GM23338 (cell line): ENCODE data around the gene MAP3K8. TPM values are rescaled to one million over a fixed set of nuclear protein-coding genes. Genes with fewer than 3 reads are reported as not detected.

ENCODE experiments used
- ATAC-seq: fragments of 200-7000 bp; cut with Tn5 transposase; 3 replicates; pipeline ENCODE4 v1.9.1; 2020
- DNase-seq: peaks from one replicate; pipeline ENCODE4 v3.0.0-alpha.2; 2015; ENCODE audit warnings: low spot score
- H2AFZ ChIP-seq: fragments of 200-600 bp; sonication (generic); 2 replicates; pipeline ENCODE4 v1.8.0; 2016; ENCODE audit warnings: antibody characterized with exemption, mild to moderate bottlenecking, moderate library complexity
- H3F3A ChIP-seq: fragments of 200-600 bp; sonication (generic); replicated peaks from 2 replicates; pipeline ENCODE4 v1.8.0; 2017; ENCODE audit warnings: antibody characterized with exemption, mixed run types, low read depth
- H3K27ac ChIP-seq: fragments of 200-600 bp; sonication (generic); 2 replicates; pipeline ENCODE4 v1.6.1; 2016; ENCODE audit warnings: low read depth
- H3K27me3 ChIP-seq: fragments of 200-600 bp; sonication (generic); 2 replicates; pipeline ENCODE4 v1.8.0; 2016; ENCODE audit warnings: mild to moderate bottlenecking, mixed run types, moderate library complexity; ENCODE audit not compliant: insufficient read depth
- H3K36me3 ChIP-seq: fragments of 200-600 bp; sonication (generic); 2 replicates; pipeline ENCODE4 v1.8.0; 2016; ENCODE audit warnings: mild to moderate bottlenecking; ENCODE audit not compliant: insufficient read depth
- H3K4me1 ChIP-seq: fragments of 200-600 bp; sonication (generic); 2 replicates; pipeline ENCODE4 v1.8.0; 2016; ENCODE audit warnings: mild to moderate bottlenecking, moderate library complexity; ENCODE audit not compliant: insufficient read depth
- H3K4me2 ChIP-seq: fragments of 200-600 bp; sonication (generic); 2 replicates; pipeline ENCODE4 v1.7.1; 2017; ENCODE audit warnings: mixed run types
- H3K4me3 ChIP-seq: fragments of 200-600 bp; sonication (generic); 2 replicates; pipeline ENCODE4 v1.6.1; 2016; ENCODE audit warnings: mixed run types
- H3K79me2 ChIP-seq: fragments of 200-600 bp; sonication (generic); replicated peaks from 2 replicates; pipeline ENCODE4 v1.8.0; 2017; ENCODE audit warnings: mild to moderate bottlenecking; ENCODE audit not compliant: insufficient read depth
- H3K9me2 ChIP-seq: fragments of 200-600 bp; sonication (generic); 2 replicates; pipeline ENCODE4 v1.8.0; 2017; ENCODE audit not compliant: insufficient read depth
- H4K20me1 ChIP-seq: fragments of 200-600 bp; sonication (generic); replicated peaks from 2 replicates; pipeline ENCODE4 v1.8.0; 2017; ENCODE audit warnings: mild to moderate bottlenecking; ENCODE audit not compliant: insufficient read depth
- H3K27ac Mint-ChIP-seq: 2 replicates; pipeline ENCODE4 v1.8.0; 2020; ENCODE audit warnings: inconsistent platforms, mild to moderate bottlenecking, moderate library complexity, mixed read lengths
- H3K27me3 Mint-ChIP-seq: 3 replicates; pipeline ENCODE4 v1.8.0; 2022; ENCODE audit warnings: low read depth, mild to moderate bottlenecking, moderate library complexity, mixed read lengths, inconsistent platforms; ENCODE audit not compliant: insufficient read depth, poor library complexity
- H3K36me3 Mint-ChIP-seq: 3 replicates; pipeline ENCODE4 v1.8.0; 2021; ENCODE audit warnings: low read depth, mild to moderate bottlenecking, inconsistent platforms, moderate library complexity, mixed read lengths
- H3K4me1 Mint-ChIP-seq: 3 replicates; pipeline ENCODE4 v1.8.0; 2020; ENCODE audit warnings: mild to moderate bottlenecking, inconsistent platforms, mixed read lengths
- H3K4me3 Mint-ChIP-seq: 3 replicates; pipeline ENCODE4 v1.8.0; 2021; ENCODE audit warnings: moderate library complexity, mild to moderate bottlenecking, inconsistent platforms, mixed read lengths
- H3K9me3 Mint-ChIP-seq: 3 replicates; pipeline ENCODE4 v1.8.0; 2020; ENCODE audit warnings: moderate library complexity, mild to moderate bottlenecking, inconsistent platforms, mixed read lengths
- EZH2 ChIP-seq: fragments of 200-600 bp; sonication (generic); IDR thresholded peaks from one replicate; pipeline ENCODE4 v1.8.0; 2017; ENCODE audit warnings: antibody characterized with exemption, mild to moderate bottlenecking, low read depth; ENCODE audit not compliant: unreplicated experiment
- NANOG ChIP-seq: IDR thresholded peaks from 2 replicates; pipeline ENCODE4 v1.6.1; 2016; ENCODE audit warnings: antibody characterized with exemption, borderline replicate concordance
- POLR2AphosphoS5 ChIP-seq: IDR thresholded peaks from 2 replicates; pipeline ENCODE4 v1.6.1; 2016; ENCODE audit warnings: antibody characterized with exemption, low read depth
- ZNF114 ChIP-seq: fragments of 250-450 bp; sonication (Bioruptor Pico); IDR thresholded peaks from 2 replicates; pipeline ENCODE4 v1.5.0; 2020; ENCODE audit warnings: mild to moderate bottlenecking, moderate library complexity
- polyA plus RNA-seq: library from polyadenylated mRNA; unstranded; fragments of >200 nt; fragmentation: Nextera tagmentation; extraction: Ambion mirVana; gene quantifications from 2 replicates; pipeline ENCODE4 v1.2.1, GENCODE V29; 2016
- total RNA-seq: library from RNA; depleted of rRNA; stranded (reverse); fragments of >200 nt; shearing (Covaris generic); gene quantifications from 2 replicates; pipeline ENCODE4 v1.2.3, GENCODE V29; 2014
- TF ChIP-seq, protein P1 (sequence below), 2 experiments: fragments of 200-600 bp in 1 of 2; sonication (generic) in 1 of 2; conservative IDR thresholded peaks; 2 replicates each; pipeline versions ENCODE4 v1.5.1 to v1.6.1; 2016 to 2017; ENCODE audit warnings: antibody characterized with exemption in 2 of 2, low read depth in 2 of 2, mild to moderate bottlenecking in 2 of 2, moderate library complexity in 1 of 2
- TF ChIP-seq, protein P2 (sequence below): fragments of 250-450 bp; sonication (Bioruptor Pico); IDR thresholded peaks from 2 replicates; pipeline ENCODE4 v1.5.0; 2020; ENCODE audit warnings: mild to moderate bottlenecking, moderate library complexity
- TF ChIP-seq, protein P3 (sequence below): IDR thresholded peaks from 2 replicates; pipeline ENCODE4 v1.6.1; 2016; ENCODE audit warnings: antibody characterized with exemption
- TF ChIP-seq, protein P4 (sequence below): IDR thresholded peaks from one replicate; pipeline ENCODE4 v1.6.1; 2018; ENCODE audit warnings: antibody characterized with exemption; ENCODE audit not compliant: unreplicated experiment

MAP3K8 gene
- total and polyA plus RNA-seq, 2 experiments from 2014 or later: 3.5 to 5.0 TPM

DNA sequence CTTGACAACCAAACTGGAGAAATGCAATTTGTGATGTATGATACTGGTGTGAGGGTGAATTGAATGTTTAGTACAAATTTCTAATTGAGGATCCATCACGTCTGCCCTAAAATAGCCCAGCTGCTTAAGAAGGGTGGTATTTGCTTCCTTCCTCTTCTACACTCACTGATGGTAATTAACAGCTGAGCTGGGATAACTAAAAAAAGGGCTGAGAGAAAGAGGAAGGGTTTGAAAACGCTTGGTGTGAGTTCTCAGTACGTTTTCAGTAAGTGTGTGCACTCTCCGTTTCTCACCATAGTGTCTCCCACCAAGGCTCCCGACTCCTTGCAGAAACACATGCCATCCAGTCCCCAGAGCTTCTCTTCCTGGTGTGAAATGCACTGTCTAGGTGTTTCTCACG lies 54.3 kb downstream of the MAP3K8 start:
- H3K36me3 Mint-ChIP-seq: peaks cover 6% of the 10 kb centered on the region; the same call in 2 of the 3 replicates
- ATAC-seq (no peak), DNase-seq (no peak)
- Histone ChIP-seq H3K9me2 (no peaks in the 10 kb centered on the region), H3K27me3 (no peaks in the 10 kb centered on the region), H4K20me1 (no peaks in the 10 kb centered on the region), H3K36me3 (no peaks in the 10 kb centered on the region), H3K79me2 (no peaks in the 10 kb centered on the region), H3K4me3 (no peak overlapping the region), H3K4me1 (no peaks in the 10 kb centered on the region), H3K27ac (no peak overlapping the region), H3F3A (no peaks in the 10 kb centered on the region), H3K4me2 (no peak overlapping the region), H2AFZ (peak overlapping the region; percentile 66)
- no peak overlapping the region for H3K4me3 Mint-ChIP-seq
- no peak overlapping the region for H3K27ac Mint-ChIP-seq
- H3K27me3 Mint-ChIP-seq: peaks cover 7% of the 10 kb centered on the region
- H3K9me3 Mint-ChIP-seq: peaks cover 17% of the 10 kb centered on the region
- TF ChIP-seq, protein P1, sequence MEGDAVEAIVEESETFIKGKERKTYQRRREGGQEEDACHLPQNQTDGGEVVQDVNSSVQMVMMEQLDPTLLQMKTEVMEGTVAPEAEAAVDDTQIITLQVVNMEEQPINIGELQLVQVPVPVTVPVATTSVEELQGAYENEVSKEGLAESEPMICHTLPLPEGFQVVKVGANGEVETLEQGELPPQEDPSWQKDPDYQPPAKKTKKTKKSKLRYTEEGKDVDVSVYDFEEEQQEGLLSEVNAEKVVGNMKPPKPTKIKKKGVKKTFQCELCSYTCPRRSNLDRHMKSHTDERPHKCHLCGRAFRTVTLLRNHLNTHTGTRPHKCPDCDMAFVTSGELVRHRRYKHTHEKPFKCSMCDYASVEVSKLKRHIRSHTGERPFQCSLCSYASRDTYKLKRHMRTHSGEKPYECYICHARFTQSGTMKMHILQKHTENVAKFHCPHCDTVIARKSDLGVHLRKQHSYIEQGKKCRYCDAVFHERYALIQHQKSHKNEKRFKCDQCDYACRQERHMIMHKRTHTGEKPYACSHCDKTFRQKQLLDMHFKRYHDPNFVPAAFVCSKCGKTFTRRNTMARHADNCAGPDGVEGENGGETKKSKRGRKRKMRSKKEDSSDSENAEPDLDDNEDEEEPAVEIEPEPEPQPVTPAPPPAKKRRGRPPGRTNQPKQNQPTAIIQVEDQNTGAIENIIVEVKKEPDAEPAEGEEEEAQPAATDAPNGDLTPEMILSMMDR (conservative IDR thresholded peaks at IDR 0.05; ENCODE audit: low read depth in 2 of 2): no peak
- TF ChIP-seq, protein P2, sequence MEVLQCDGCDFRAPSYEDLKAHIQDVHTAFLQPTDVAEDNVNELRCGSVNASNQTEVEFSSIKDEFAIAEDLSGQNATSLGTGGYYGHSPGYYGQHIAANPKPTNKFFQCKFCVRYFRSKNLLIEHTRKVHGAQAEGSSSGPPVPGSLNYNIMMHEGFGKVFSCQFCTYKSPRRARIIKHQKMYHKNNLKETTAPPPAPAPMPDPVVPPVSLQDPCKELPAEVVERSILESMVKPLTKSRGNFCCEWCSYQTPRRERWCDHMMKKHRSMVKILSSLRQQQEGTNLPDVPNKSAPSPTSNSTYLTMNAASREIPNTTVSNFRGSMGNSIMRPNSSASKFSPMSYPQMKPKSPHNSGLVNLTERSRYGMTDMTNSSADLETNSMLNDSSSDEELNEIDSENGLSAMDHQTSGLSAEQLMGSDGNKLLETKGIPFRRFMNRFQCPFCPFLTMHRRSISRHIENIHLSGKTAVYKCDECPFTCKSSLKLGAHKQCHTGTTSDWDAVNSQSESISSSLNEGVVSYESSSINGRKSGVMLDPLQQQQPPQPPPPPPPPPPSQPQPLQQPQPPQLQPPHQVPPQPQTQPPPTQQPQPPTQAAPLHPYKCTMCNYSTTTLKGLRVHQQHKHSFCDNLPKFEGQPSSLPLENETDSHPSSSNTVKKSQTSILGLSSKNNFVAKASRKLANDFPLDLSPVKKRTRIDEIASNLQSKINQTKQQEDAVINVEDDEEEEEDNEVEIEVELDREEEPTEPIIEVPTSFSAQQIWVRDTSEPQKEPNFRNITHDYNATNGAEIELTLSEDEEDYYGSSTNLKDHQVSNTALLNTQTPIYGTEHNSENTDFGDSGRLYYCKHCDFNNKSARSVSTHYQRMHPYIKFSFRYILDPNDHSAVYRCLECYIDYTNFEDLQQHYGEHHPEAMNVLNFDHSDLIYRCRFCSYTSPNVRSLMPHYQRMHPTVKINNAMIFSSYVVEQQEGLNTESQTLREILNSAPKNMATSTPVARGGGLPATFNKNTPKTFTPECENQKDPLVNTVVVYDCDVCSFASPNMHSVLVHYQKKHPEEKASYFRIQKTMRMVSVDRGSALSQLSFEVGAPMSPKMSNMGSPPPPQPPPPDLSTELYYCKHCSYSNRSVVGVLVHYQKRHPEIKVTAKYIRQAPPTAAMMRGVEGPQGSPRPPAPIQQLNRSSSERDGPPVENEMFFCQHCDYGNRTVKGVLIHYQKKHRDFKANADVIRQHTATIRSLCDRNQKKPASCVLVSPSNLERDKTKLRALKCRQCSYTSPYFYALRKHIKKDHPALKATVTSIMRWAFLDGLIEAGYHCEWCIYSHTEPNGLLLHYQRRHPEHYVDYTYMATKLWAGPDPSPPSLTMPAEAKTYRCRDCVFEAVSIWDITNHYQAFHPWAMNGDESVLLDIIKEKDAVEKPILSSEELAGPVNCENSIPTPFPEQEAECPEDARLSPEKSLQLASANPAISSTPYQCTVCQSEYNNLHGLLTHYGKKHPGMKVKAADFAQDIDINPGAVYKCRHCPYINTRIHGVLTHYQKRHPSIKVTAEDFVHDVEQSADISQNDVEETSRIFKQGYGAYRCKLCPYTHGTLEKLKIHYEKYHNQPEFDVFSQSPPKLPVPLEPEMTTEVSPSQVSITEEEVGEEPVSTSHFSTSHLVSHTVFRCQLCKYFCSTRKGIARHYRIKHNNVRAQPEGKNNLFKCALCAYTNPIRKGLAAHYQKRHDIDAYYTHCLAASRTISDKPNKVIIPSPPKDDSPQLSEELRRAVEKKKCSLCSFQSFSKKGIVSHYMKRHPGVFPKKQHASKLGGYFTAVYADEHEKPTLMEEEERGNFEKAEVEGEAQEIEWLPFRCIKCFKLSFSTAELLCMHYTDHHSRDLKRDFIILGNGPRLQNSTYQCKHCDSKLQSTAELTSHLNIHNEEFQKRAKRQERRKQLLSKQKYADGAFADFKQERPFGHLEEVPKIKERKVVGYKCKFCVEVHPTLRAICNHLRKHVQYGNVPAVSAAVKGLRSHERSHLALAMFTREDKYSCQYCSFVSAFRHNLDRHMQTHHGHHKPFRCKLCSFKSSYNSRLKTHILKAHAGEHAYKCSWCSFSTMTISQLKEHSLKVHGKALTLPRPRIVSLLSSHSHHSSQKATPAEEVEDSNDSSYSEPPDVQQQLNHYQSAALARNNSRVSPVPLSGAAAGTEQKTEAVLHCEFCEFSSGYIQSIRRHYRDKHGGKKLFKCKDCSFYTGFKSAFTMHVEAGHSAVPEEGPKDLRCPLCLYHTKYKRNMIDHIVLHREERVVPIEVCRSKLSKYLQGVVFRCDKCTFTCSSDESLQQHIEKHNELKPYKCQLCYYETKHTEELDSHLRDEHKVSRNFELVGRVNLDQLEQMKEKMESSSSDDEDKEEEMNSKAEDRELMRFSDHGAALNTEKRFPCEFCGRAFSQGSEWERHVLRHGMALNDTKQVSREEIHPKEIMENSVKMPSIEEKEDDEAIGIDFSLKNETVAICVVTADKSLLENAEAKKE (CRISPR knock-in tag): no peak
- TF ChIP-seq, protein P3, sequence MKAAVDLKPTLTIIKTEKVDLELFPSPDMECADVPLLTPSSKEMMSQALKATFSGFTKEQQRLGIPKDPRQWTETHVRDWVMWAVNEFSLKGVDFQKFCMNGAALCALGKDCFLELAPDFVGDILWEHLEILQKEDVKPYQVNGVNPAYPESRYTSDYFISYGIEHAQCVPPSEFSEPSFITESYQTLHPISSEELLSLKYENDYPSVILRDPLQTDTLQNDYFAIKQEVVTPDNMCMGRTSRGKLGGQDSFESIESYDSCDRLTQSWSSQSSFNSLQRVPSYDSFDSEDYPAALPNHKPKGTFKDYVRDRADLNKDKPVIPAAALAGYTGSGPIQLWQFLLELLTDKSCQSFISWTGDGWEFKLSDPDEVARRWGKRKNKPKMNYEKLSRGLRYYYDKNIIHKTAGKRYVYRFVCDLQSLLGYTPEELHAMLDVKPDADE: no peak
- TF ChIP-seq NANOG (no peak), POLR2AphosphoS5 (no peak), EZH2 (no peak), ZNF114 (no peak)
- TF ChIP-seq, protein P4, sequence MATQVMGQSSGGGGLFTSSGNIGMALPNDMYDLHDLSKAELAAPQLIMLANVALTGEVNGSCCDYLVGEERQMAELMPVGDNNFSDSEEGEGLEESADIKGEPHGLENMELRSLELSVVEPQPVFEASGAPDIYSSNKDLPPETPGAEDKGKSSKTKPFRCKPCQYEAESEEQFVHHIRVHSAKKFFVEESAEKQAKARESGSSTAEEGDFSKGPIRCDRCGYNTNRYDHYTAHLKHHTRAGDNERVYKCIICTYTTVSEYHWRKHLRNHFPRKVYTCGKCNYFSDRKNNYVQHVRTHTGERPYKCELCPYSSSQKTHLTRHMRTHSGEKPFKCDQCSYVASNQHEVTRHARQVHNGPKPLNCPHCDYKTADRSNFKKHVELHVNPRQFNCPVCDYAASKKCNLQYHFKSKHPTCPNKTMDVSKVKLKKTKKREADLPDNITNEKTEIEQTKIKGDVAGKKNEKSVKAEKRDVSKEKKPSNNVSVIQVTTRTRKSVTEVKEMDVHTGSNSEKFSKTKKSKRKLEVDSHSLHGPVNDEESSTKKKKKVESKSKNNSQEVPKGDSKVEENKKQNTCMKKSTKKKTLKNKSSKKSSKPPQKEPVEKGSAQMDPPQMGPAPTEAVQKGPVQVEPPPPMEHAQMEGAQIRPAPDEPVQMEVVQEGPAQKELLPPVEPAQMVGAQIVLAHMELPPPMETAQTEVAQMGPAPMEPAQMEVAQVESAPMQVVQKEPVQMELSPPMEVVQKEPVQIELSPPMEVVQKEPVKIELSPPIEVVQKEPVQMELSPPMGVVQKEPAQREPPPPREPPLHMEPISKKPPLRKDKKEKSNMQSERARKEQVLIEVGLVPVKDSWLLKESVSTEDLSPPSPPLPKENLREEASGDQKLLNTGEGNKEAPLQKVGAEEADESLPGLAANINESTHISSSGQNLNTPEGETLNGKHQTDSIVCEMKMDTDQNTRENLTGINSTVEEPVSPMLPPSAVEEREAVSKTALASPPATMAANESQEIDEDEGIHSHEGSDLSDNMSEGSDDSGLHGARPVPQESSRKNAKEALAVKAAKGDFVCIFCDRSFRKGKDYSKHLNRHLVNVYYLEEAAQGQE: no peak
- H3K4me1 Mint-ChIP-seq: peaks cover 9% of the 10 kb centered on the region; the same call in 2 of the 3 replicates
